Thyroid gland (tissue), 4 donors: Measurements from ENCODE around the gene SMR3B.

ENCODE experiments used
- POLR2A ChIP-seq, 2 donors: fragments of 450-650 bp; IDR thresholded peaks; one replicate each; pipeline ENCODE4 v1.6.1; 2017; ENCODE audit warnings: antibody characterized with exemption in 2 of 2, mild to moderate bottlenecking in 2 of 2, moderate library complexity in 1 of 2
- TF ChIP-seq, protein P1 (sequence below), 6 experiments: fragments of 200-600 bp in 3 of 6; fragments of 450-650 bp in 3 of 6; sonication (generic) in 3 of 6; IDR thresholded peaks; one replicate each; pipeline ENCODE4 v1.5.1; 2016 to 2019; ENCODE audit warnings: antibody characterized with exemption in 6 of 6, mild to moderate bottlenecking in 2 of 6, inconsistent platforms in 1 of 6, moderate library complexity in 1 of 6

DNA sequence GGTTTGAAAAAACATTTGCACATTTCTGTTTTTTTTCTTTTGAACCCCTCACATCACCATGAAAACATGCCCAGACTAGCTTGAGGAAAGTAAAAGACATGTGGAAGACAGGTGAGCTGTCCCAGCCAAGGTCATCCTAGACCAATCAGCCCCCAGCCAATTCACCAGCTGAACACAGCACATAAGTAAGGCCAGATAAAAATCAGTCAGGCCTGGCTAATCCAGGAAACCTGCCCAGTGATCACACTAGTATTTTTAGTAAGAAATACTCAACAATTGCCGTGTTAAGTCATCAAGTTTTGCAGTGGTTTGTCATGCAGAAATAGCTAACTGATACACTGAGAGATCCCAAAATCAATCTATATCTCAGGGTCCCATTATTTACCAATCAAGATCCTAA is 26.7 kb upstream of the SMR3B start:
- TF ChIP-seq, protein P1, sequence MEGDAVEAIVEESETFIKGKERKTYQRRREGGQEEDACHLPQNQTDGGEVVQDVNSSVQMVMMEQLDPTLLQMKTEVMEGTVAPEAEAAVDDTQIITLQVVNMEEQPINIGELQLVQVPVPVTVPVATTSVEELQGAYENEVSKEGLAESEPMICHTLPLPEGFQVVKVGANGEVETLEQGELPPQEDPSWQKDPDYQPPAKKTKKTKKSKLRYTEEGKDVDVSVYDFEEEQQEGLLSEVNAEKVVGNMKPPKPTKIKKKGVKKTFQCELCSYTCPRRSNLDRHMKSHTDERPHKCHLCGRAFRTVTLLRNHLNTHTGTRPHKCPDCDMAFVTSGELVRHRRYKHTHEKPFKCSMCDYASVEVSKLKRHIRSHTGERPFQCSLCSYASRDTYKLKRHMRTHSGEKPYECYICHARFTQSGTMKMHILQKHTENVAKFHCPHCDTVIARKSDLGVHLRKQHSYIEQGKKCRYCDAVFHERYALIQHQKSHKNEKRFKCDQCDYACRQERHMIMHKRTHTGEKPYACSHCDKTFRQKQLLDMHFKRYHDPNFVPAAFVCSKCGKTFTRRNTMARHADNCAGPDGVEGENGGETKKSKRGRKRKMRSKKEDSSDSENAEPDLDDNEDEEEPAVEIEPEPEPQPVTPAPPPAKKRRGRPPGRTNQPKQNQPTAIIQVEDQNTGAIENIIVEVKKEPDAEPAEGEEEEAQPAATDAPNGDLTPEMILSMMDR (IDR thresholded peaks at IDR 0.05), result no peak
- no peak for TF ChIP-seq POLR2A (IDR thresholded peaks at IDR 0.05)
